A172 (cell line): ENCODE measurements around the gene STPG3. TPM values are rescaled to one million over a fixed set of nuclear protein-coding genes. Genes with fewer than 3 reads are reported as not detected.

Experiments used
- DNase-seq: peaks from one replicate; pipeline ENCODE4 v3.0.0-alpha.2; 2015; ENCODE audit warnings: low spot score
- total RNA-seq: library from RNA; depleted of rRNA; stranded (reverse); fragments of >200 nt; shearing (Covaris generic); gene quantifications from 2 replicates; pipeline ENCODE4 v1.2.3, GENCODE V29; 2014

The STPG3 gene
- total RNA-seq, 1 experiment from 2014 or later = not detected

DNA sequence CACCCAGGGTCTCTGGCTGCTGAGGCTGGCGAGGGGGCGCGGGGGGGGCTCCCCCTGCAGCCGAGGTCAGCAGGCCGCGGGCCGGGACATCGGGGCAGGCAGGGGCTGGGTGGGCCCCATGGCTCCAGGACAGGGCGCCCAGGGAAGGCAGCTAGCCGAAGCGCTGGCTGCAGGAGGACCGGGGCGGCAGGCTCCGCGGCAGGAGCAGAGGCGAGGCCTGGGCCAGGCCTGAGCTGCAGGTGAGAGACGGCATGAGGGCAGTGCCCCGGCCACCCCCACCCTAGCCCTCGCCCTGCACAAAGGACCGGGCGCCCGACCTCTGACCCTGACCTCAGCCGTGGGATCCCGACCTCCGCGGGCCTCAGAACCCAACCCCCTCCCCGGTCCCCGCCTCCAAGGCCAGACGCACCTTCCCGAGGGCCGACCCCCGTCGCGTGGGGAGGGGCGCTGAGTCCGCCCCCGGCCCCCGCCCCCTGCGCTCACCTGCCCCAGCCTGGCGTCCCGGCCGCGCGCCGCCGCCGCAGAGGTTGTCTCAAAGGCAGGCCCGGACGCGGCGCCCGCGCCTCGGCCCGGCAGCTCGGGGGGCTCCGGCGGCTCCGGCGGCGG is 29.5 kb upstream of the STPG3 start:
- DNase-seq = no peak

DNA sequence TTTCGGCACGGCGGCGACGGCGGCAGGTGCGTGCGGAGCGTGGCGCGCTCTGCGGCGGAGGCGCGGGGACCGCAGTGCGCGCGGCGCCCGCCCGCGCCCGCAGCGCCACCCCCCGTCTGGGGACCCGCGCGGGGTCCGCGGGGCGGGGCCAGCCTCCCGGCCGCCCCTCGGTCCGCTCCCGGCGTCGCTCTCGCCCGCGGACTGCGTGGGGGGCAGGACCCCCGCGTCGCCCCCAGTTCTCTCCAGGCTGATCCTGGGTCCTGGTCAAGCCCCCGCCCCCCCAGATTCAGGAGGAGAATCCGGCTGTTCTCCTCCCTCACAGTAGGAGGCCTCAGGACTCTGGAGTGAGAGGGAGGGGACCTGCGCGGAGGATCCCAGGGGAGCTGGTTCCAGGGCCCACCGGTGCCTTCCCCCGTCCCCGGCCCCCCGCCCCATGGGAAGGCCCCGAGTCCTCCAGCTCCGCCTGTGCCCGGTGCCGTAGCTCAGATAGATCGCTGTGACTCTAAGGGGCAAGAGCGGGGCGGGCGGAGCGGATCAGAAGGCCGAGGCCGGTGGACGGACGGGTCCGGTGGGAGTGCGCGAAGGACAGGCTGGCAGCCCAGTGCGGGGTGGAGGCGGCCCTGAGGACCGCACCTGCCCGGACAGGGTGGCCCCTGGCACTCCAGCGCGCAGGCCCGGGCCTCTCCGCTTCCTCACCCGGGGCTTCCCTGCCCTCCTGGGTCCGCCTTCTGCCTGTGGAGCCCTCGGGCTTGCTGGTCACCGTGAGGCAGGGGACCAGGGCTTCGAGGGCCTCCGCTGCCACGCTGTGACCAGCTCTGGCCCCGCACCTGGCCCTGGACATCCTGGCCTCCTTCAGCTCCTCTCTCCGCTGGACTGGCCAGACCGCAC is 28.7 kb upstream of the STPG3 start, which contains the start of gene RNF208:
TSS of gene RNF208 (minus strand) at position 51 of the 888 bp plus-strand sequence. CDS start 1,028 bp downstream, outside the sequence.
- no peak for DNase-seq

DNA sequence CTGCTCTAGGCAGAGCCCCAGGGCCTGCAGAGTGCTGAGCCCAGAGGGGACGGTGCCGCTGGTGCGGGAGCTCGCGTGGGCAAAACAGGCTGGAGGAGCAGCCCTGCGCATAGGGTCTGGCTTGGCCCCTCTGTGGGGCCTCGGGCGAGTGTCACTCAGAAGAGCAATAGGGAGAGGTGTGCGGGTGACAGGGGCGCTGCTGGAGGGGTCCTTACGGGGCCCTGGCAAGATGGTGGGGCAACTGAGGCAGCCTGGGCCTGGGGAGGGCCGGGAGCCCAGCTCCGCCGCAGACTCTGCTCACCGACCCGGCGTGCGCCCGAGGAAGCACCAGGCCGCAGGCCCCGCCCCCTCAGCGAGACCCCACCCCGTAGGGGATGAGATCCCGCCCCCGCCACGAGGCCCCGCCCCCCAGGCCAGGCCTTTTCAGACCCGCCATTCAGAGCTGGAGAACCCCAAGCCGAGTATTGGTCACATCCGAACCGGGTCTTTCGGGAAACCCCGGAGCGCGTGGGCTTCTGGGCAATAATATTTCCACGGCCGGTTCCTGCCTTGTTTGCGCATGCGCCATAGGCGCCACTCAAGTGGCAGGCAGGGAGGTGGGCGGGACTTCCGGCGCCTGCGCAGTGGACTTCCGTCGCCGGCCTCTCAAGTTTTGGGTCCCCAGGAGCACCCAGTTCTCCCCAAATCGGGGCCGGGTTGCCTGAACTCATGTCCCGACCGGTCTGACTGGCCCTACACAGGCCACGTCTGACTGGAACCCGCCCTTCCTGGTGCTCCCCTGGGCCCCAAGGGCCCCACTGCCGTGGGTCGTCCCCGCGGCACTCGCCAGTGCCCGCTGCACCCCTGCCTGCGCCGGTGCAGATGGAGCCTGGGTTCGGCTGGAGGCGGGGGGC is 27.8 kb upstream of the STPG3 start:
- peak; percentile 100 for DNase-seq

DNA sequence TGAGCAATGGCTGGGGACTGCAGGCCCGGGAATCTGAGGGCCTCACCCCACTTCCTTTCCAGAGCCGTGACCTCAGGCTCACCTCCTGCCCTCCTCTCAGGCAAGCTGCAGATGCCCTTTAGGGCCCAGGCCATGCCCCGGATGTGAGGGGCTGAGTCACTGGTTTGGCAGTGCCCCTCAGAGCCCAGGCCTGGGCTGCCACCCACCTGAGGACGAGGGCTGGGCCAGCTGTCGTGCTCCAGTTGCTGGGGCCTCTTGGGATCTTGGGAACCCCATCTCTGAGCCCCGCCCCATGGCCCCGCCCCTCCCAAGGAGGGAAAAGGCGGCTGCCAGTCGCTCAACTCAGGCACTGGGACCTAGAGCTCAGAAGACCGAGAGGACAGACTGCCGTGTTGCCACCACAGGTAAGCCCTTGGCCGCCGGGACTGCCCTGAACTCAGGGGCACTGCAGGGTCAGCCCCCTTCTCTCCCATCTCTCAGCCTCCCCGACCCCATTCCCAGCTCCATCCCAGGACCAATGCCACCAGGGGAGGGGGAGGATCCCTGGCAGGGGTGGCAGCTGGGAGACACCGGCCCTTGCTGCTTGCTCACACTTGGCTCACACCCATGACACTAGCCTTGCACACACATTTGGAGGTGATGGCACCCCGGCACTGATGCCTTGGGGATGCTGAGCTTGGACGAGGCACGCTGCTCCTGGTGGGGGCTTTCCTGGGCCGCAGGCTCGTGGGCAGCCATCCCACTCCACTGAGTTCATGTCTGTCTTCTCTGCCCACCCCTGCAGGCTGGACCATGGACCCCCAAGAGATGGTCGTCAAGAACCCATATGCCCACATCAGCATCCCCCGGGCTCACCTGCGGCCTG is 26.0 kb upstream of the STPG3 start, which contains the start of gene CYSRT1:
TSS of gene CYSRT1 (plus strand) at position 345 of the 865 bp plus-strand sequence. CDS start at position 793, 448 bp downstream.
- no peak for DNase-seq

DNA sequence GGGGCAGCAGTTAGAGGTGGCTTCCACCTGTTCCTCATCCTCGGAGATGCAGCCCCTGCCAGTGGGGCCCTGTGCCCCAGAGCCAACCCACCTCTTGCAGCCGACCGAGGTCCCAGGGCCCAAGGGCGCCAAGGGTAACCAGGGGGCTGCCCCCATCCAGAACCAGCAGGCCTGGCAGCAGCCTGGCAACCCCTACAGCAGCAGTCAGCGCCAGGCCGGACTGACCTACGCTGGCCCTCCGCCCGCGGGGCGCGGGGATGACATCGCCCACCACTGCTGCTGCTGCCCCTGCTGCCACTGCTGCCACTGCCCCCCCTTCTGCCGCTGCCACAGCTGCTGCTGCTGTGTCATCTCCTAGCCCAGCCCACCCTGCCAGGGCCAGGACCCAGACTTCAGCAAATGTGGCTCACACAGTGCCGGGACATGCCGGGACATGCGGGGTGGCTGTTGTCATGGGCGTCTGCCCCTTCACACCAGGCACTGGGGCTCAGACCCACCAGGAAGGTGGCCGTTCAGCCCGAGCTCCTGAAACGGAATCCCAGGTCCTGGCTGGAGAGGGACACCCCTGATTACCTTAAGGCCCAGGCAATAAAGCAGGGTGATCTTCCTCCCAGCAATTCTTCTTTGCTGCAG is 25.3 kb upstream of the STPG3 start:
- DNase-seq = no peak

DNA sequence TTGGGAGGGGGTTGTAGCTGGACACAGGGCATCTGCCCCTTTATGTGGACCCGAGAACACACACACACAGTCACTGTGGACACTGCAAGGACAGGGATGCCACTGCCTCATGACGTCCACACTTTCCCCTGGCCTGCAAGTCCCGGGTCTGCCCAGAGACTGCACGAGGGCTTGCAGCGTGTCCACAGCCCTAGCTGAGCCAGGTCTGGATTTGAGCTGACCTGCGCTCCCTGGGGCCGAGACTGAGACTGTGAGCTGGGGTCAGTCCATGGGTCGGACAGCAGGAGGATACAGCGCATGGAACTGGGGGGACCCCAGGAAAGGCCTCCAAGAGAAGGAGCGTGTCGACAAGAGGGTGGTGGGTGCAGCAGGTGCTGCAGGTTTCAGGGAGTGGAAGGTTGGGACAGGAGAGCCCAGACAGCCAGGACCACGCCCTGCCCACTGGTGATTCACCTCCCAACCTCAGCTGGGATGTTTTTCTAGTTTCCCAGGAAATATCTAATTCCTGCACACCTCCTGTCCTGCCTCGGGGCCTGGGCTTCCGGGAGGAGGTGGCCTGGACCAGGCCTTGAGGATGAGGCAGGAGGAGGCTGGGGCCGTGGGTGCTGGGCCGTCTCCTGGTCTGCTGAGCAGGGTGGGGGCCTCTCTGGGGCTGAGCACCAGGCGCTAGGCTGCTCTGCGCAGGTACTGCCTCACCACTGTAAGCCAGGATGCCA is 24.6 kb upstream of the STPG3 start:
- peak; percentile 94 for DNase-seq

DNA sequence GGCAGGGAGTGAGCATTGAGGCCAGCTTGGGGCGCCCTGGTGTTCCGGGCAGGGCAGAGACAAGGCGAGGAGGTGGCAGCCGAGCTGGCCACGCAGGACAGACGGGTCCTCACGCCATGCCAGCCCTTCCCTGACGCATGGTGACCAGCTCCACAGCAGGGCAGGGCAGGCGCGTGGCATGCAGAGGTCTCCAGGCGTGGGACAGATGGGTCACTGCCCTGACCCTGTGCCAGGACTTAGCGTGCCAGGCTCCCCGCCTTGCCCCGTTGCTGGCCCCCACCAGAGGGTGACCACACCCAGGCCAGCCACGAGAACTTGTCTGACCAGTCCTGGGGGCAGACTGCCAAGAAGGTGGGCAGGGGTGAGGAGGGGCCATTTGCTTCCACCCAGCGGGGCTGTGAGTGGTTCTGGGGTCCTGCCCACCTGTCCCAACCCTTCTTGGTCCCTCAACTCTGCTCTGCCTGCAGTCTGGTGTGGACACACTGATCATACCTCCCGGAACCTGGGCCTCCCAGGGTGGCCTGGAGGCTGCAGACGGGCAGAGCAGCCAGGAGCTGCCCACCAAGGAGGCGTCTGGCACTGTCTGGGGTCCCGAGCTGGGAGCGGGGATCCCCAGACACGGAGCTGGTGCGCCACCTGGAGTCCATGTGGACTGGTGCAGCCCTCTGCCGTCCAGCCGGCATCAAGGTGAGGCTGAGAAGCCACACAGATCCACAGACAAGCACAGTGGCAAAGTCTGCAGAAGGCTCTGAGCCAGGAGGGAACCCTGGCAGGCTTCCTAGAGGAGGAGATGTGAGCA is 23.8 kb upstream of the STPG3 start, which contains the start of gene RNF224:
TSS of gene RNF224 (plus strand) at position 449 of the 799 bp plus-strand sequence. CDS start 834 bp downstream, outside the sequence.
- DNase-seq = peak; percentile 91

DNA sequence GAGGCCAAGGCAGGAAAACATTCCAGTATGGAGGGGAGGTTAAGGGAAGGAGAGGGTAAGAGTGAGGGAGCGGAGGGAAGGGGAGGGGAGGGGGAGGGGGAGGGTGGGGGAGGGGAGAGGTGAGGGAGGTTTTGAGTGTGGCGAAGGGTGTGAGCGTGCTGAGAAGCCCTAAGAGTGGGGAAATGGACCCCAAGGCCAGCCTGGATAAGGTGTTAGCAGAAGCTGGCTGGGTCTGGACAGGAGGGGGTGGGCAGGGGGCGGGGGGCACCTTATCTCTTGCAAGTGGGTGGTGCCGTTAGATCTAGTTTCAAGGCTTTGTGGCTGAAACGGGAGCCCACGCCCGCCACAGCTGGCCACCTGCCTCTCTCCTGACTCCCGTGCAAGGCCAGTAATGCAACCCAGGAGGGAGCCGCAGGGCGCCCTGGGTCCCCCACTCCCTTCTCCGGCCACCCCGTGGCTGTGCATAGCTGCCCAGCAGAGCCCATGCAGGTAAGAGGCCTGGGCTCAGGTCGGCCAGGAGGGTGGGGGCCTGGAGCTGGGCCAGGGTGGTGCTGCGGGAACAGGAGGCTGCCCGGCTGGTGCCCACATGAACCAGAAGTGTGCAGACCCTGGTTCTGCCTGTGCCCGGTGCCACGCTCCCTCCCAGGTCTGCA is 23.1 kb upstream of the STPG3 start:
- no peak for DNase-seq

DNA sequence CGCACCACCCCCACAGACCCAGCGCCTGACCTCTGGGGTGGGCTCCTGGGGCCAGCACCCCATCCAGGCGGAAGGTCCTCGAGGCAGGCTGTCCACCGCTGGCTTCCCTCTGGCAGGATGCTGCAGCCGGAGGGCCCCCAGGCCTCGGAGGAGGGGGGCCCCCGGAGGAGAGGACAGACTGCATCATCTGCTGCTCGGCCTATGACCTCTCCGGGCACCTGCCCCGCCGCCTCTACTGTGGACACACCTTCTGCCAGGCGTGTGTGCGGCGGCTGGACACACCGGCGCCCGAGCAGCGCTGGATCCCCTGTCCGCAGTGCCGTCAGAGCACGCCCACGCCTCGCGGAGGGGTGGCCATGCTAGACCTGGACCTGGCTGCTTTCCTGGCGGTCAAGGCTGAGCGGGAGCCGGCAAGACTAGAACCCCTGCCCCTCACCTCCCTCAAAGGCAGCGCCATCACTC is 22.5 kb upstream of the STPG3 start:
- DNase-seq = no peak

DNA sequence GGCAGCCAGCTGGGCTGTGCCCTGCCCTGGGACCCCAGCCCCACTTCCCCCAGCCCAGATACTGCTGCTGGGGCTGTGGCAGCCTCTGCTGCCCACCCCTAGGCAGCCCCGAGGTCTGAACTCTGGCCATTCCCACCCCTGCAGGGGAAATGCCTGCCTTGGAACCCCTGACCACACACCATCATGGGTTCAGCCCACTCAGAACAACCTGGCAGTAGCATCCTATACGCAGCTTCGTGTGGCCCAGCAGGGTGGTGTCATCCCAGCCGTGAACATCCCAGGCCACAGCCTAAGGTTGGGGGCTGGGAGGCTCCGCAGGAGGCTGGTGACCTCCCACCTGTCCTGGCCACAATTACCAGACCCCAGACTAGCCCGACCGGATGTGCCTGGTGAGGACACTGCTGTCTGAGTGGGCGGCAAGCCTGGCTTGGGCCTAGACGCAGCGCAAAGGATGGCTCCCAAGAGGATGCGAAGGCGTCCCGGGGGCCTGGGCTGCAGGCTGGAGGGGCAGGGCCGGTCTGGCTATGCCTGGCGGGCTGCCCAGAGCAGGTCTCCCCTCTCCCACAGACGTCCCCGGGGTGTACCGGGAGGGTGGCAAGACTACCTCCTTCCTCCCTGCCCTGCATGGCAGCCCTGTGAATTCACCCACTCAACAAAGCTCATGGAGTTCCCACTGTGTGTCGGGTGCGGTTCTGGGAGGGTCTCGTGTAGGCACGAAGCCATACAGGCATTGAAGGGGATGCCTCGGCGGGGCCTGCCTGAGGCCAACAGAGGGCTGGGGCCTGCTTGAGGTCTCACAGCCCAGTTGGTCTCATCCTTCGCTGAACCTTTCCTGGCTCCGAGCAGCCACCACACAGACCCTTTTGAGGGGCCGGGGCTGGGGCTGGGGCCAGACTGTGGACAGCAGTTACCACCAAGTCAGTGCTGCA is 21.9 kb upstream of the STPG3 start:
- DNase-seq = no peak

DNA sequence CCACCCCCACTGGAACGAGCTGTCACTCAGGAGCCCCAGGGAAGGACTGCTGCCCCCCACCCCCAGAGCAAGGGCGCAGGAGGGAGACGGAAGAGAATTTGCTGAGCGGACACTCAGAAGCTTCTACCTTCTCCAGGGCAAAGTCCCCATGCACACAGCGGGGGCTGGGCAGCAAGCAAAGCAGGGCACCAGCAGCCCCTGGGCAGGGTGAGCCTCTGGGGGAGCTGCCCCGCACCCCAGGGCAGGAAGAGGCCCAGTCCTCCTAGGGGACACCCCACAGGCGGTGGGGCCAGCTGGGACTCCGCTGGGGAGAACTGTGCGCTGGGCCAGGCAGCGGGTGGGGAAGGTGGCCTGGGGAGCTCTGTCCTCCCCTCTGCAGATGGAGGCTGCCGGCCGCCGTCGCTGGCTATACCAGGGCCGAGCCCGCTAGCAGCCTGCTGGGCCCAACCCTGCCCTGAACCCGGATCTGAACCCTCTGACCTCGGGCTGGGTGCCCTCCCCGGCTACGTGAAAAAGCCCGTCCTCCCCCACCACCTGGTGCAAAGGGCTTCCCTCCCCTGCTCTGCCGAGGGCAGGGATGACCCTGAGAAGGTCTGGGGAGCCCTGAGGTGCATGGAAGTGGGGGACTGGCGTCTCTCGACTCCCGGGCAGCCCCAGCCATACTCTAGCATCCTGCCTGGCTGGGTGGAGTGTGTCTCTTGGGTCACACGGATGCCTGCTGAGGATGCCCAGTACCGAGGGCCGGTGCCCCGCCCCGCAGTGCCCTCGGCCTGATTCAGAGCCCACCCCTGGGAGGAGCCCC is 21.0 kb upstream of the STPG3 start:
- DNase-seq = no peak

DNA sequence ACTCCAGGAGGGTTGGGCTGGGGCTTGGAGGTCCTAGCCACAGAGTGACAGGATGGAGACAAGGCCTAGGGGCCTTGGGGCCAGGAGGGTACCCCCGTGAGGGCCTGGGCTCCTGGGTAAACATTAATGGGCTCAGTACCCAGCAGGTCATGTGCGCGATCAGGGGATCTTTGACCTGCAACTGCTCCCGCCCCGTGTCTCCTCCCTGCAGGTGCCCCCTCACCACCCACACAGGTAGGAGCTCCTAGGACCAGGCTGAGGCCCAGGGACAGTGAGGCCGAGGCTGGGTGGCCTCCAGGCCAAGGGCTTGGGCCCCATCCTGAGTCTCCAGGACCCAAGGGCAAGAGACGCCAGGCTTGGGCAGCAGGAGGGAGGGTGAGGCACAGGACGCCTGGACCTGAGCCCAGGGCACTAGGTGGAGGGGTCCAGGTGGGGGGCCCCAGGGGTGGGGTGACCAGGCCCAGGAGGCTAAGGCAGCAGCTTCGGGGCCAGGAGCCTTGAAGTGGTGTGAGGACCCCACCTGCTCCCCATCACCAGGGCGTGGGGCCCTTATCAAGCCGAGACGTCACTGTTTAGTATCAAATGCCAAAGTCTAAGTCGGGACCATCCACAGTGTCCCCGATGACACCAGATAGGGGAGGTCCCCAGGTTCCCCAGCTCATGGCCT is 20.2 kb upstream of the STPG3 start, which contains the start of gene SLC34A3:
TSS of gene SLC34A3 (plus strand) at position 197 of the 667 bp plus-strand sequence. CDS start 802 bp downstream, outside the sequence.
- DNase-seq = no peak

DNA sequence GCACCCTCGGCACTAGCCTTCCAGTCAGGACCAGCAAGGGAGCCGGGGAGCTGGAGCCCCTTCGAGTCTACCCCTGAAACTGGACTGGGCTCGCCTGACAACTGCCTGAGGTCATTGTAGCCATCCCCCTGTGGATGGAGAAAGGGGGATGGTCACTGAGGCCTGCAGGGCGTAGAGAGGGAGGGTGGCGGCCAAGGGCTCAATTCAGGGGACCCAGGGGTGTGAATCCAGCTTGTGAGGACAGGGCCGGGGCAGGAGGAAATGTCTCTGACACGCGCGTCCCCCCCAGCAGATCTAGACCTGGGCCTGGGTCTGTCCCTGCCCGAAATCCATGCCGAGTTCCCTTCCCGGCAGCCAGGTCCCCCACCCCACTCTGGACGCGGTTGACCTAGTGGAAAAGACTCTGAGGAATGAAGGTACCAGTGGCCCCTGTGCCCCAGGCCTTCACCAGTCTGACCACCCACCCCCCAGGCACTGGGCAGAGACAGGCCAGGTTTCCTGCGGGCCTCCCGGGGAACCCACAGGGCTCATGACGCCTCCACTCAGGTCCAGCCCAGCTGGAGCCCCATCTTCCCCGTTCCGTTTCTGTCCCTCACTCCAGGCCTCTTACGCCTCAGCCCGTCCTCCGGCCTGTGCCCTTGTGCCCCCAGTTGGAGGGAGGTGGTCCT is 19.6 kb upstream of the STPG3 start:
- DNase-seq = no peak

DNA sequence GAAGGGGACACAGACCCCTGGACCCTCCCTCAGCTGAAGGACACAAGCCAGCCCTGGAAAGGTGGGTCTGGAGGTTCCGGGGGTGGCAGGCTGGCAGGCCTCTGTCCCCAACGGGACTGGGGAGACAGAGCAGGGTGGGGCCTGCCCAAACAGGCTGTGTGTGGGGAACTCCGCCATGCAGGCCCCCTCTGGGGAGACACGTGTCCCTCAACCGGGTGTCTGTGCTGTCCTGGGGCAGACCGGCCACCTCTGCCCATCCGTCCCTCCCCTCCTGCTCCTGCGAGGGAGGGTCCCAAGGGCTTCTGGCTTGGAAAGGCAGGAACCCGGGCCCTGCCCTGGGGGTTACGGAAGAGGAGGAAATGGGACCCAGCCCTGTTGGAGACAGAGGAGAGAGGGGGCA is 19.0 kb upstream of the STPG3 start:
- no peak for DNase-seq

DNA sequence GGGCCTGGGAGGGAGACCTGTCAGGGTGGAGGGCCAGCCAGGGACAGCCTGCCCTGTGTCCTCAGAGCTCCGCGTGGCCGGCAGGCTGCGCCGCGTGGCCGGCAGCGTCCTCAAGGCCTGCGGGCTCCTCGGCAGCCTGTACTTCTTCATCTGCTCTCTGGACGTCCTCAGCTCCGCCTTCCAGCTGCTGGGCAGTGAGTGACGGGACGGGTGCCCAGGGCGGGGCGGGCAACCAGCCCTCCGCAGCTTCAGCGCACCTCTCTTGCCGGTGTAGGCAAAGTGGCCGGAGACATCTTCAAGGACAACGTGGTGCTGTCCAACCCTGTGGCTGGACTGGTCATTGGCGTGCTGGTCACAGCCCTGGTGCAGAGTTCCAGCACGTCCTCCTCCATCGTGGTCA is 18.6 kb upstream of the STPG3 start:
- DNase-seq = no peak
